HuH-7 (cell line): ENCODE measurements around the gene APLN.

ENCODE experiments used
- DNase-seq: peaks from one replicate; pipeline ENCODE4 v3.0.0; 2011; ENCODE audit warnings: low spot score

APLN gene

DNA sequence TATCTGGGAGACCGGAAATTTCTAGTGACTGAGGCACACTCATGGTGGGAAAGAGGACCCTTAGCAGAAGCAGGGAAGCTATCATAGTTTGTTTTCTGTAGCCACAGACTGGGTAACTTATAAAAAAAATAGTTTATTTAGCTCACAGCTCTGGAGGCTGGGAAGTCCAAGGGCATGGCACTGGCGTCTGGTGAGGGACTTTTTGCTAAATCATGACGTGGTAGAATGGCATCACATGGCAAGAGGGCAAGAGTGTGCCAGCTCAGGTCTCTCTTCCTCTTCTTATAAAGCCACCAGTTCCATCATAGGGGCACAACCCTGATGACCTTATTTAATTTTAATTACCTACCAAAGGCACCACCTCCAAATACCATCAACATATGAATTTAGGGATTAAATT, 13.3 kb downstream of the APLN start:
- no peak for DNase-seq

DNA sequence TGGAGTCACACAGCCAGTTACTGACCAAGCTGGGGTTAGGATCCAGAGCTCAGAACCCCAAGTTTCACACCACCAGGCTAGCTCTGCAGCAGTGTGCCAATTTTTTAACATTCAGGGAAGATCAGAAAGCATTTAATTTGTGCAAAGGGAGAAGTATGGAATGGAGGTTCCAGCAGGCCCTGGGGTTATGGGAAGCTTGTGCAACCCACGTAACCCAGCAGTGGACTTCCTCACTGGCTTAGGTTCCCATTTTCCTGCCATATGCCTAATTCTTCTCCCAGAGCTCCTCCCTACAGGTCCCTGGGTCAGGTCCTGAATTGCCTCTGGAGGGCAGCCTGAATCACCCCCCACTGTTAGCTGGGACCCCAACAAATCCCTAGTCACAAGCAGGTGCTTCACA, 14.0 kb downstream of the APLN start:
- no peak for DNase-seq

DNA sequence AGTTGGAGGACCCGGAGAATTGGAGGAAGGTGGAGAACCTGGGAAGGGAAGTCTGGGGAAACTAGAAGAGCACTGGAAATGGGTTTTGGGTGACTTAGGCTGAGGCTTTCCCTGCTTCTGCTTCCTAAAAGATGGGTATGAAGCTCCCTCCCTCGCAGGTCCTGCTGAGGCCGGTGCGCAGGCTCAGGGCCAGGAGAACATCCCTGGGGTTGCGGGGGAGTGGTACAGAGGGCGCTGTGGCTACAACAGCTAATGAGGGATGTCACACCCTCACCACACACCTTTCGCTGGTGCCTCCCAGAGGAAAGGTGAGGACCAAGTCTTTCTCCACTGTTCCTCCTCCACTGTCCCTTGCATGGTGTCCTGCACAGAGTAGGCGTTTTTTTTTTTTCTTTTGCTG, 15.8 kb downstream of the APLN start:
- DNase-seq, result no peak

DNA sequence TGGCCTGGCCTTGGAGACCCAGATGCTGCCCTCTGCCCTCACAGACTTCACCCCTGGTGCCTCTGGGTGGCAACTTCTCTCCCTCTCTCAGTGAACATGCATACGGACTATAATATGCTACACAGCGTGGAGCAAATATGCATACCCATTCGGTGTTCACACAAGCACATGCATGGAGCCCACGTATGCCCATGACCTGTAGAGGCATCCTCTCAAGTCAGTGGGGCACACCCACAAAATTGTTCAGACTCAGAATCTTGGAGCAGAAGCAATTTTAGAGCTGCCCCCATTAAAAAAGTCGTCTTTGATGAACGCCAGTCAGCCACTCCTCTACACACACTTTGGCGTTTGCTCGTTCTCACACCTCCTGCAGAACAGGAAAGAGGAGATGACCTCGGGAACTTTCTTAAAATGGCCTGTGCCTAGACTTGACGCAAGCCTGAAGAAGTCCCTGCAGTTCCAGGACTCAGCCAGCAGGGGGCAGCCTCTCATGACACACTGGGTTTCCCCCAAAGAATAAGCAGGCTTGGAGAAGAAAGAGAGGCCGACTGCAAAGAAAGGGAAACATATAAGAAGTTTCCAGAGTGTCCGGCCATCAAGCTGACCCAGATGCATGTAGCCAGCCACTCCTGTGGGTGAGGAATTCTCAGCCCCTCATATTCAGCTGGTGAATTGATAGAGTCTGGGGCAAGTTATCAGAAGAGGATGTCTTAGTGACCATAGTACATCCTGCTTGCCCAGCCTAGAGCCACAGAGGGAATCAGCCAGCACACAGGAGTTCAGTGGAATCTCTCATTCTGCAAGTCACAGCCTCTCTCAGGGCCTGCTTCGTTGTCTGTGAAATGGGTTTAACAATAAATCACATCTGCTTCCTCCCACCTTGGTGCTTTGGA, 17.3 kb downstream of the APLN start:
- peak; percentile 50 for DNase-seq

DNA sequence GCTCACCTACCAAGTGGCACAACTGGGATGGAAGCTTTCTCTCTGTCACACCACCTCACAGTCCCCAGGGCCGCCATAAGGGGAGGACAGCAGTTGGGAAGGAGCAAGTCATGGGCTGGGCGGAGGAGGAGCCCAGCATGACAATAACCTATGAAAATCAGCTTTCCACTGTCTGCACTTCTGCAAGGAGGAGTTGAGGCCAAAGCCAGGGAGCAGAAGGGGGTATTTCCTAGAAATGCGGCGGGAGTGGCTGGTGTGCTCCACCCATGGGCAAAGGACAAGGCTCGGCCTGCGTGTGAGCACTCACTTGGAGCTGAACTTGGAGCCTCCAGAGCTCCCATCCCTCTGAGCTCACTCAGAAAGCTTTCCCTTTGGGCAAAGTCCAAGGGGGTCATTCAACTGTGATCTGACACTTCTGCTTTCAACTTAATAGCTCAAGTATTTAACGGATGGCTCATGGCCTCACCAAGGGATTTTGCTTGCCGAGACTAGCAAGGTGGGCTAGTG, 18.5 kb downstream of the APLN start:
- no peak for DNase-seq

DNA sequence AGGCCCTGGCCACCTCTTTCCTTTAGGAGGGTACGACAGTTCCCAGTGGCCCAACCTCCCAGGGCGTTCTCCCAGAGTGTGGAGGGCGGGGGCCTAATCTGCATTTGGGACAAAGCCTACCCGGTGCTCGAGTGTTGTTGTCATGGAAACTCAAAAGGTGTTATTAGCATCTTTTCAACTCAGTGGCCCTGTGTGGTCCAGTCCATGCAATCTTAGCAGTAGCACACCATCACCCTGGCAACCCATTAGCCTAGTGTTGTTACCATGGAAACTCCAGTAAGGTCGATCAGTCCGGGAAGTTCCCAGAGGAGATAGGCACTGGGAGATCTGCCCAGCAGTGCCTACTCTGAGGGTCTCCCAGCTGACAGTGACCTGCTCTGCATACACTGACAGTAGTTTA, 20.2 kb downstream of the APLN start:
- no peak for DNase-seq

DNA sequence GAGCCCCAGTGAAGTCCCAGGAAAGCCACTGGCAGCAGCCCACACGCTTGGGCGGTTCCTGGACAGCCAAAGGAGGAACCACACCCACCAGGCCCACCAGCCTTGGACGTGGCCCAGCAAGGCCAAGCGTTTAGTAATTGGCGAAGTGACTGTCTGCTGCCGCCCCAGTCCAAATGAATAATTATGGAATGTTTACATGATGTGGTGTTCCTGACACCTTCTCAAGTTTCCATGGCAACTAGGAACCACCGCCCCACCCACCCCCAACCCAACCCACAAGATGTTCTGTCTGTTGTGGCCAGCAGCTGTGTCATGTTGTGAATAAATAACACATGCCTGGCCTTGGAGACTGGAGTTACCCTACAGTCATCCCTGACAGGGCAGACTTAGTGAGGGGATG, 22.3 kb downstream of the APLN start:
- DNase-seq, result no peak

DNA sequence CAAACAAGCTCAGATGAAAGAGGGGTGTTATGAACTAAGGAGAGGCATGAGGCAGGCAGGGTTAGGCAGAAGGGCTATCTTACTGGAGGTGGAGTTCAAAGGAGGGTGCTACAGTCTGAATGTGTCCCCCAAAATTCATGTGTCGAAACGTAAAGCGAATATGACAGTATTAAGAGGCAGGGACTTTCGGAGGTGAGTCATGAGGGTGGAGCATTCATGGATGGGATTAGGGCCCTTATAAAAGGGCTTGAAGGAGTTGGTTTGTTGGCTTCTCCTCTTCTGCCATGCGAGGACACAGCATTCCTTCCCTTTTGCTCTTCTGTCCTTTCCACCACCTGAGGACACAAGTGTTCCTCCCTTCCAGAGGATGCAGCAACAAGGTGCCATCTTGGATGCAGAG, 22.9 kb downstream of the APLN start:
- DNase-seq, result no peak

DNA sequence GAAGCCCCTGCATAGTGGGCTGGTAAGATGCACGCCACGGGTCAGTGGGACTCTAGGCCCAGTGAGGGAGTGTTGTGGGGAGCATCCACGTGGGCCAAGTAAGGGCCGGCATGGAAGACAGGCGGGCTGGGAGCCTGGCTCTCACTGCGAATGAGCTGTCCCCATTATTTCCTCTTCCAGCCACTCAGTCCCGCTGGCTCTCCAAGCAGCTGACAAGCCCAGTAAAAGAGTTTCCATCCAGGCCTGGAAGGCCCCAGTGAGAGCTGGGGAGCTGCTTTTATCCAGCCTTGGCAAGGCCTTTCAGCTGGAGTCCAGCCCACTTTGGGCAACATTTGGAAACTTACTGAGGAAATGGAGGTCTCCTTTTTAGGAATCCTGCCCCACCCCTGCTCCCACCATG, 24.9 kb downstream of the APLN start:
- no peak for DNase-seq

DNA sequence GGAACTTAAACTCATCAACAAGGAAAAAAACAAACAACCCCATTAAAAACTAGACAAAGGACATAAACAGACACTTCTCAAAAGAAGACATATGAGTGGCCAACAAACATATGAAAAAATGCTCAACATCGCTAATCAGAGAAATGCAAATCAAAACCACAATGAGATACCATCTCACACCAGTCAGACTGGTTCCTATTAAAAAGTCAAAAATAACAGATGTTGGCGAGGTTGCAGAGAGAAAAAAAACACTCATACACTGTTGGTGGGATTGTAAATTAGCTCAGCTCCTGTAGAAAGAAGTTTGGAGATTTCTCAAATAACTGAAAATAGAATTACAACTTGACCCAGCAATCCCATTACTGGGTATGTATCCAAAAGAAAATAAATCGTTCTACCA, 28.7 kb downstream of the APLN start:
- no peak for DNase-seq

DNA sequence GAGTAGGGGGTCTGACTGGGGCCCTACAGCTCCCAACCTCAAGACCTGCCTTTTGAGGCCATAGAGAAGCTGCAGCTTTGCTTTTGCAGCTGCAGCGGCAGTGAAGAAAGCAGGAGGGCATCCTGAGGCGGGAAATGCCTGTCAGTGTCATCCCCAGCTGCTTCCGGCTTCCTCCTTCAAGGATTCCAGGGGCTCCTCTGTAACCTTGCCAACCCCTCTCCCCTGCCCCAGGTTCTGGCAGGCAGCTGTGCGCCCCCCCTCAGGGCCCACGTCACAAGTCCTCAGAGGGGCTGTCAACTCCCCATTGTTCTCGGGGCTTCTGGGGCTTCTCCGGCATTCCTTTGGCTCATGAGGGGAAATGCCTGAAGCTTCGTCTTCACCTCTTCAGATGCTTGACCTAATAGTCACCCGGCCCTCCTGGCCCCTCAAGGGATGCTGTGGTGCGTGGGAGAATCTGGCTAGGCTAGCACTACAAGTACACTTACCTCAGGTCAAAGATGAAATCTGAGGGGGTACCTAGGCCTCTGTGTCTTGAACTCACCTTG, 31.9 kb downstream of the APLN start:
- DNase-seq, result no peak

DNA sequence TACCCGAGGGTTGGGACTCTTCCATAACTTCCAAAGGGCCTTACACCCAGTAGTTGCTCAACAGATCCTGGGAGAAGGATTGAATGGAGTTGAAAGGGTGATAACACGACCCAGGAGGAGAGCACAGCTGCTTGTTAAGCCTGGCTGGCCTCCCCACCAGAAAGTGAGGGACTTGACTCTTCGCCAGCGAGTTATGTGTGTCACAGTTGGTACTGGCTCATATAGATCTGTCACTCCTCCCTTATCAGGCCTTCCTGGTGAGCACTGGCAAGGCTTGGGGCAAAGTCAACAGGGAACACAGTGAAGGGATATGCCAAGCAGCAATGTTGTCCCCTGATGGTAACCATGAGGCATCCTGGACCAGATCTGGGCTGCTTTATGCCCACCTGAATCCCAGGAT, 35.8 kb downstream of the APLN start:
- DNase-seq, result no peak

DNA sequence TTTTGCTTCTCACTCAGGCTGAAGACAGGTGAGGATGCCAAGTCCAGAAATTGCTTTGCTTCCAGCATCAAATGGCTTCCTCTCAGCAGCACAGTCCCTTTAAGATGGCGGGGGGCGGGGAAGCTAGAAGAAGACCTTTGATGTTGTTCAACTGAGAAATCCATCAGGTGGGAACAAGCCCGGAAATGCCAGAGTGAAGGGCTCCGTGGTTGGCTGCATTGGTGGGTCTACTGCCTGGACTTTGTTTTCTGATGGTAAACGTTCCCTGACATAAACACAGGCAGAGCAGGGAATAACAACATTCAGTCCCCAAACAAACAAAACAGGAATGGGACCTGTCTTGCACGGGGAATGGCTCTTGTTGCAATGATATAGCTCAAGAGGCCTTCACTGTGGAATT, 37.3 kb downstream of the APLN start:
- no peak for DNase-seq

DNA sequence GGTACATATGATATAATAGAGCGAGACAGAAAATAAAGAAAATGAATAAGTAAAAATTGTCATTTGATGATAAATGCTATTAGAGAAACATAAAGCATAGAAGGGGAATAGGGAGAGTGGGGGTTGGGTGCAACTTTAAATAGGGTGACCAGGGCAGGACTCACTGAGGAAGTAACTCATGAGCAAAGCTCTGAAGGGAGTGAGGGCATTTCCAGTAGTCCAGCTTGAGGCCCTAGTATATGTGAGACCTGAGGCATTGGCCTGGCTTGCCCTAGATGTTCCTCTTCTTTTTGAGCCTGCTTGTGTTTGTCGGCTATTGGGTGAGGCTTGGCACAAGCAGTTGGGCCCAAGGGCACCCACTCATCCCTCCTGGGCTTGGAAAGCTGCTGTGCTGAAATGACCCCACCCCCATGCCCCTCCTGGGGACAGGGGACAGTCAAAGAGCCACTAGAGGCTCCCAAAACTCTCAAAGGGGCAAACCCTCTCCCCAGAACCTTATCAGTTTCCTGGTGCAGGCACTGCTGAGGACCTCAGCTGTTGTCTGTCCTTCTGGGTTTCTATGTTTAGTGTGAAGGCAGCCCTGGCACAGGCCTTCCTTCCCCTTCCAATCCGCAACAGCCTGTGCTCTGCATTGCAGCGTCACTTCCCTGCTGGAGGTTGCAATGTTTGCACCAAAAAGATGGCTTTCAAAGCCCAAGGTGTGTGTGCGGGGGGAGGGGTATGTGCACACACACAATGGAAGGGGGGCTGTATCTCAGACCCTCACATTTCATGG, 40.1 kb downstream of the APLN start:
- DNase-seq, result no peak

DNA sequence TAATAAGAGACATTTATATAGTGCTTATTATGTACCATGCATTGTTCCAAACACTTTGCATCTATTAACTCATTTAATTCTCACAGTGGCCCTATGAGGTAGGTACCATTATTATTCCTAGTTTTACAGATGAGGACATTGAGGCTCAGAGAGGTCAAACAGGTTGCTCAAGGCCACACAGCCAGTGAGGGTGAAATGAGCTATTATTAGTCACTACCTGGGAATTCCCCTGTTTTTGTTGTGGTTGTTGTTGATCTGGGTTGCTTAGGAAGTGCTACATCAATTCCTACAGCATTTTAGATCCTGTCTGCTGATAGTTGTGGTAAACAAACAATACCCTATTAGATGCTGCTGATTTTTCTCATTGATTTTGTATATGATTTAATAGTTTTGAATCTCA, 41.2 kb downstream of the APLN start:
- no peak for DNase-seq

DNA sequence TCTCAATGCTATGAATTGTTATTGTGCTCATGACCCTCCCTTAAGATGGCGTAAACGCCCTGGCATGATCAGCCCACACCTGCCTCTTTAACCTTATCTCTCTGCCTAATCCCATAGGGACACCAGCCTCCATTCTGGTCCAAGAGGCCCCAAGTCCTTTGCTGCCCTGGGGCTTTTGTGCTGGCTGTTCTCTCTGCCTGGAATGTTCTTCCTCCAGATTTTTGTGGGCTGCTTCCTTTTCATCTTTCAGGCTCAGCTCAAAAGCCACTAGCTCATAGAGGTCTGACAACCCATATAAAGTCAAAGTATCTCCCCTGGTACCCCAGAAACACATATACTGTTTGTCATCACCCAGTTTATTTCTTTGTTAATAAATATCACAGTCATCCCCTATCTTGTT, 42.4 kb downstream of the APLN start:
- DNase-seq, result no peak

DNA sequence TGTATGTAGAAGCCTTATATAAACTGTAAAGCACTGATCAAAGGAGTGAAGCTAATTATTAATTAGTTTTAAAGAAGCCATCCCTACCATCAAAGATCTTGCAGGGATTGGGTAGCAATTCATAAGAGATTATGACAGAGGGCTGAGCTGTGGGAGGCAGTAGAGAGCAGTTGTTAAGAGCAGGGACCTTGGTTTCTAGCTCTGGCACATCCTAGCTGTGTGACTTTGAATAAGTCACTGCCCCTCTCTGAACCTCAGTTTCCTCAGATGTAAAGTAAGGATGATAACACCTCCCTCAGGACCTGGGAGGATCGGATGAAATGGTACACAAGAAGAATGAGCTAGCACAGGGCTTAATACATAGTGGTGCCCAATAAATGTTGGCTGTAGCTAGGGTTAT, 45.4 kb downstream of the APLN start:
- DNase-seq, result no peak

DNA sequence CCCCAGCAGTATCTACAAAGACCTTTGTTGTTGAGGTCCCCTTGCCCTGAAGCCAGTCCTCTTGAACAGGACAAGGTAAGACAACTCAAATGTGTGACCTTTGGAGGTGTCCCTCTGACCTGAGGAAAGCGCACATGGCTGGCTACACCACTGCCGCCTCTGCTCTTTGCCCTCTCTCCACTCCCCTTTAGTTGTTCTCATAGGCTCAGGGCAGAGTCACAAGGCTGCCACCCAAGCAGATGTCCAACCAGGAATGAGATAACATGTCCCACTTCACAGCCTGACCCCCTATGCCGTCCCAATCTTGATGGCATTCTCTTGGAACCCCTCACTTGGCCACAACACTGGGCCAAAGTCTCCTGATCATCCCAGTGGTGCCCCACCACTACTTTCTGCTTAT, 46.3 kb downstream of the APLN start:
- no peak for DNase-seq

DNA sequence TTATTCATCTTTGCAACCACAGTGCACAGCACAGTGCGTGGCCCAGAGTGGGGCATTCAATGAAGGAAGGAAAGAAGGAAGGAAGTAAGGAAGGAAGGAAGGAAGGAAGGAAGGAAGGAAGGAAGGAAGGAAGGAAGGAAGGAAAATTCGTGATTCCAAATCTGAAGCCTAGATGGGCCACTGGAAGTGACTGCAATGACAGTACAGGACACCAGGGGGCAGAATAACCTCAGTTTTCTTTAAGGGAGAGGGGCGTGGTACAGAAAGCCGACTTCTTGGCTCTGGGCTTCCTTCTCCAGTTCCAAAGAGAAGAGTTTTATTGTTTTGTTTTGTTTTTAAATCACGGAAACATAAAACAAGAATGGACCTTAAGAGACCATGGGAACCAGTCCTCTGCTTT, 47.8 kb downstream of the APLN start:
- peak; percentile 48 for DNase-seq

DNA sequence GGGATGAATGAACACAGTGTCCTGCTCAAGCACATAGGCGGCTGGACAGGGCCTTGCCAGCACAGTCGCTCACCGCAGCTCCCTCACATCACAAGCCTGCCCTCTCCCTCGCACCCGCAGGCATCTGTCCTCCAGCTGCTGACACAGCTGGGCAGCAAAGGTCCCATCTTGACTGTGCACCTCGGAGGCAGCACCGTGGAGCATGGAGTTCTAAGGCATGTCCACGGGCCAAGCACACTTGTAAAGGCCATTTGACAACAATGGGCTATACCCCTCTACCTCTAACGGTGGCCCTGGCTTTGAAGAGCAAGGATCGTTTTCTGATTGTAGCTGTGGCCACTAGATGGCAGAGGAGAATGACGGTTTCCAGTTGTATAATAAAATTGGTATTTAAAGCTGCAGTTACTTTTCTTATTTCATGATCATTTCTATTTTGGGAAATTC, 53.8 kb downstream of the APLN start:
- DNase-seq, result peak; percentile 26

DNA sequence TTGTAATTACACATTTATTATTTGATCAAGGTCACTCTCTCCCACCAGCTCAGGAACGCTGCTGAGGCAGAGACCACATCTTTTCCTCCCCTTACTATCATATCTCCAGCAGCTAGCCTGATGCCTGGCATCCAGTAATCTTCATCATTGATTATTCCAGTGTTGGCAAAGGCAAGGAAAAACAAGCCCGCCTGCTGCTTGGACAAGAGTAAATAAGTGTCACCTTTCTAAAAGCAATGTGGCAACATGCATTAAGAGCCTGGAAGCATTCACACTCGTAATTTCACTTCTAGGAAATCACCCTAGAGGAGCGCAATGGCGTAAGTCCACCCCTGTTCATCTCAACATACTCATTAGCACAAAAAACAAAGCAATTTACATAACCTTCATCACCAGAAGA, 54.8 kb downstream of the APLN start:
- no peak for DNase-seq

DNA sequence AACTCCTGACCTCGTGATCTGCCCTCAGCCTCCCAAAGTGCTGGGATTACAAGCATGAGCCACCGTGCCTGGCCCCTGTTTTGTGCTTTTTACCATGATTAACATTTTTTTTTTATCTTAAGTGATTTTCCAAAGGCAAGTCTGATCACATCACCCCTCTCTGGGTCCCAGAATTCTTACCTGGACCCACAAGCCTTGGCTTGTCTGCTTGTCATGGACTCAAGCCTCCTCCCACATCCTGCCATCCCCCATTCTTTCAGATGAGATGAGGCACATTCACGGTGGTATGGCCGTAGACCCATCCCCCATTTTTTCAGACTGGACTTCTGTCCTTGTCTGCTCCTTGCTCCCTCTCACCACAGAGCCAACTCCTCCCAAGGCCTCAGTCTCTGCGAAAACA, 55.3 kb downstream of the APLN start:
- DNase-seq, result no peak

DNA sequence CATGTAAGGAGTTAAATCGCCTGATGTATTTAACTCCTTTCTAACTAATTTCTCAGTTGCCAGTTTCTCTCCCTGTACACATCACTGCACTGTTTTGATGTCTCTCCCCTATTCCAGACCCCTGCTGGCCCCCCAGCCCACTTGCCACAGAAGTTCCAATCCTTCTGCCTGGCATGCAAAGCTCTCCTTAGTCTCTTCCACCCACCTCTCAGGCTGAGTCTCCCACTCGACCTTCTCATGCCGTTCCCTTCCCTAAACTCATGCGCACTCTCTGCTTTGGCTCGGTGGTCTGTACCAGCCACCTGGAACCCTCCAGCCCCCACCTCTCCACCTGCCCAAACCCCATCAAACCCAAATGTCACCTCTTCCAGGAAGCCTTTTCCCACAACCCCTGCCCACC, 56.9 kb downstream of the APLN start:
- no peak for DNase-seq
